ENCODE results near the gene FRAT2.
"Not testable (repeated sequence)": the region's sequence is repeated elsewhere in the genome, so short reads cannot be mapped to it uniquely, and the experiment has no call there.

The FRAT2 gene

GRCh38 chr10:97292097-97292861, 42.2 kb downstream of the FRAT2 start, which contains the start of gene ARHGAP19:
TSS of gene ARHGAP19 (minus strand) at chr10:97292637. CDS start at chr10:97292627, 10 bp downstream.
- FAIRE-seq (no peak), DNase-seq (ENCODE audit: low spot score) (peak; percentile 93)

- FAIRE-seq (no peak), DNase-seq (ENCODE audit: low spot score) (no peak)
These were observed 43.0 kb downstream of the FRAT2 start for GRCh38 chr10:97291357-97292096.

GRCh38 chr10:97290576-97291356, 43.8 kb downstream of the FRAT2 start:
- DNase-seq (ENCODE audit: low spot score); FAIRE-seq: not testable (repeated sequence)

- not testable (repeated sequence) for FAIRE-seq; DNase-seq (ENCODE audit: low spot score)
These were observed 44.5 kb downstream of the FRAT2 start for GRCh38 chr10:97290076-97290475.
